ENCODE data around the gene ADAM15.

The ADAM15 gene

DNA sequence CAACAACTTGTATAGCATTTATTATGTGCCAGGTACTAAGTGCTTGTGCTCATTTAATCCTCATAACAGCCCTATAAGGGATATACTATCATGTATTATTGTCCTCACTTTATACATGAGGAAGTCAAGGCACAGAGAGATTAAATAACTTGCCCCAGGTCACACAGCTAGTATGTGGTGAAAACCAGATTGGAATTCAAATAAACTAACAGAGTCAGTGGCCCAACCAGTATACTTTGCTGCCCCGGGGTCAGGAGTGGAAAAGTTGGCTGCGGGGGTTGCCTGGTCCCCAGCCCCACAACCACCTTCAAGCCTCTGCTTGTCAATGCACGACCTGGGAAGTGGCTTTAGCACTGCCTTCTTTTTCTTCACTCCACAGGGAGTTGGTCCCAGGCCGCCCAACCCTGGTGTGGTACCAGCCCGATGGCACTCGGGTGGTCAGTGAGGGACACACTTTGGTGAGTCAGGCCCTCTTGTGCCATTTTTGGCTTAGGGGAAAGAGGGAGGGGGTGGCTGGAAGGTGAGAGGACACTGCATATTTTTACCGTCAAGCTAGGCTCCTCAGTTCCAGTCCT lies 2.5 kb downstream of the ADAM15 start:
- H3F3A ChIP-seq (ENCODE audit: low read depth): no peaks in the 10 kb centered on the region
- no peaks in the 10 kb centered on the region for H4K20me1 ChIP-seq (ENCODE audit: insufficient read depth, low read length, poor library complexity, severe bottlenecking)
- H3K9me2 ChIP-seq (replicated peaks; ENCODE audit: low read depth, low read length): no peaks in the 10 kb centered on the region
- no peaks in the 10 kb centered on the region for H3K27me3 ChIP-seq (ENCODE audit: insufficient read depth, low read length, poor library complexity, severe bottlenecking)
- H3K36me3 ChIP-seq (ENCODE audit: insufficient read depth, low read length): no peaks in the 10 kb centered on the region
- no peak overlapping the region for H2AFZ ChIP-seq (ENCODE audit: low read length)
- H3K79me2 ChIP-seq (ENCODE audit: insufficient read depth, low read length): no peaks in the 10 kb centered on the region; the same call in 1 of the 2 replicates
- no peaks in the 10 kb centered on the region for H3K9me3 ChIP-seq (ENCODE audit: insufficient read depth, low read depth, low read length)
- peak overlapping the region; percentile 86 for H3K4me2 ChIP-seq (ENCODE audit: low read depth, low read length, poor library complexity, severe bottlenecking)
- H3K4me3 ChIP-seq (ENCODE audit: low read length, poor library complexity, severe bottlenecking): peak overlapping the region; percentile 79
- TF ChIP-seq, protein P1, sequence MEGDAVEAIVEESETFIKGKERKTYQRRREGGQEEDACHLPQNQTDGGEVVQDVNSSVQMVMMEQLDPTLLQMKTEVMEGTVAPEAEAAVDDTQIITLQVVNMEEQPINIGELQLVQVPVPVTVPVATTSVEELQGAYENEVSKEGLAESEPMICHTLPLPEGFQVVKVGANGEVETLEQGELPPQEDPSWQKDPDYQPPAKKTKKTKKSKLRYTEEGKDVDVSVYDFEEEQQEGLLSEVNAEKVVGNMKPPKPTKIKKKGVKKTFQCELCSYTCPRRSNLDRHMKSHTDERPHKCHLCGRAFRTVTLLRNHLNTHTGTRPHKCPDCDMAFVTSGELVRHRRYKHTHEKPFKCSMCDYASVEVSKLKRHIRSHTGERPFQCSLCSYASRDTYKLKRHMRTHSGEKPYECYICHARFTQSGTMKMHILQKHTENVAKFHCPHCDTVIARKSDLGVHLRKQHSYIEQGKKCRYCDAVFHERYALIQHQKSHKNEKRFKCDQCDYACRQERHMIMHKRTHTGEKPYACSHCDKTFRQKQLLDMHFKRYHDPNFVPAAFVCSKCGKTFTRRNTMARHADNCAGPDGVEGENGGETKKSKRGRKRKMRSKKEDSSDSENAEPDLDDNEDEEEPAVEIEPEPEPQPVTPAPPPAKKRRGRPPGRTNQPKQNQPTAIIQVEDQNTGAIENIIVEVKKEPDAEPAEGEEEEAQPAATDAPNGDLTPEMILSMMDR (conservative IDR thresholded peaks at IDR 0.05; ENCODE audit: low read length): no peak
- no peak for TF ChIP-seq EZH2phosphoT487 (IDR thresholded peaks at IDR 0.05; ENCODE audit: borderline replicate concordance)
- peak overlapping the region; percentile 71 for H3K9ac ChIP-seq (ENCODE audit: low read depth, low read length, poor library complexity, severe bottlenecking)
- peaks cover 23% of the 10 kb centered on the region for H3K4me1 ChIP-seq (ENCODE audit: insufficient read depth, low read length, poor library complexity, severe bottlenecking)

DNA sequence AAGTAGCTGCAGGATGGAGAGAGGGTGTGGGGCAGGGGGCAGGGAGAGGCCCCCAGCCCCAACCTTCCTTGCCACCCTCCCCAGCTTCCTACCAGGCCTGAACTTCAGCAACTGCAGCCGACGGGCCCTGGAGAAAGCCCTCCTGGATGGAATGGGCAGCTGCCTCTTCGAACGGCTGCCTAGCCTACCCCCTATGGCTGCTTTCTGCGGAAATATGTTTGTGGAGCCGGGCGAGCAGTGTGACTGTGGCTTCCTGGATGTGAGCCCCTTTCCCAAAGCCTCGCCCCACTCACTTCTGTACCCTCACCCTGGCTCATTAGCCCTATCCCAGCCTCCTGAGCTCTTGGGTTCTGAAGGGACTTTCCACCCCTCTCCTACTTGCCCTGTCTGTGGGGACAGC lies 6.0 kb downstream of the ADAM15 start:
- Histone ChIP-seq H3K9me3 (ENCODE audit: insufficient read depth, low read depth, low read length) (no peaks in the 10 kb centered on the region), H3K4me3 (ENCODE audit: low read length, poor library complexity, severe bottlenecking) (no peak overlapping the region), H4K20me1 (ENCODE audit: insufficient read depth, low read length, poor library complexity, severe bottlenecking) (no peaks in the 10 kb centered on the region), H3K9me2 (replicated peaks; ENCODE audit: low read depth, low read length) (no peaks in the 10 kb centered on the region), H3K9ac (ENCODE audit: low read depth, low read length, poor library complexity, severe bottlenecking) (no peak overlapping the region), H3K27me3 (ENCODE audit: insufficient read depth, low read length, poor library complexity, severe bottlenecking) (no peaks in the 10 kb centered on the region), H3K79me2 (ENCODE audit: insufficient read depth, low read length) (no peaks in the 10 kb centered on the region; the same call in 1 of the 2 replicates), H3K4me2 (ENCODE audit: low read depth, low read length, poor library complexity, severe bottlenecking) (no peak overlapping the region), H3K4me1 (ENCODE audit: insufficient read depth, low read length, poor library complexity, severe bottlenecking) (peaks cover 26% of the 10 kb centered on the region), H2AFZ (ENCODE audit: low read length) (no peak overlapping the region), H3F3A (ENCODE audit: low read depth) (no peaks in the 10 kb centered on the region), H3K36me3 (ENCODE audit: insufficient read depth, low read length) (no peaks in the 10 kb centered on the region)
- TF ChIP-seq, protein P1 (conservative IDR thresholded peaks at IDR 0.05; ENCODE audit: low read length): no peak

DNA sequence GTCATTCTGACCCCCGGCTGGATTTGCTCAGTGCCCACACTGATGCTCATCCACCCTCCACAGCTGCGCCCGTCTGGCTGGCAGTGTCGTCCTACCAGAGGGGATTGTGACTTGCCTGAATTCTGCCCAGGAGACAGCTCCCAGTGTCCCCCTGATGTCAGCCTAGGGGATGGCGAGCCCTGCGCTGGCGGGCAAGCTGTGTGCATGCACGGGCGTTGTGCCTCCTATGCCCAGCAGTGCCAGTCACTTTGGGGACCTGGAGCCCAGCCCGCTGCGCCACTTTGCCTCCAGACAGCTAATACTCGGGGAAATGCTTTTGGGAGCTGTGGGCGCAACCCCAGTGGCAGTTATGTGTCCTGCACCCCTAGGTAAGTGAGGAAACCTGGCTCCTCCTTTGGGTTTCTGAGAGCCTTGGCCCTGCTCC lies 6.7 kb downstream of the ADAM15 start:
- H3K4me1 ChIP-seq (ENCODE audit: insufficient read depth, low read length, poor library complexity, severe bottlenecking): peaks cover 25% of the 10 kb centered on the region
- no peak overlapping the region for H3K4me2 ChIP-seq (ENCODE audit: low read depth, low read length, poor library complexity, severe bottlenecking)
- H3K79me2 ChIP-seq (ENCODE audit: insufficient read depth, low read length): no peaks in the 10 kb centered on the region; the same call in 1 of the 2 replicates
- H3K9me2 ChIP-seq (replicated peaks; ENCODE audit: low read depth, low read length): no peaks in the 10 kb centered on the region
- H3K27me3 ChIP-seq (ENCODE audit: insufficient read depth, low read length, poor library complexity, severe bottlenecking): no peaks in the 10 kb centered on the region
- no peak overlapping the region for H3K9ac ChIP-seq (ENCODE audit: low read depth, low read length, poor library complexity, severe bottlenecking)
- H3K36me3 ChIP-seq (ENCODE audit: insufficient read depth, low read length): no peaks in the 10 kb centered on the region
- no peaks in the 10 kb centered on the region for H3F3A ChIP-seq (ENCODE audit: low read depth)
- no peaks in the 10 kb centered on the region for H3K9me3 ChIP-seq (ENCODE audit: insufficient read depth, low read depth, low read length)
- no peak overlapping the region for H3K4me3 ChIP-seq (ENCODE audit: low read length, poor library complexity, severe bottlenecking)
- no peaks in the 10 kb centered on the region for H4K20me1 ChIP-seq (ENCODE audit: insufficient read depth, low read length, poor library complexity, severe bottlenecking)
- no peak overlapping the region for H2AFZ ChIP-seq (ENCODE audit: low read length)
- TF ChIP-seq, protein P1 (conservative IDR thresholded peaks at IDR 0.05; ENCODE audit: low read length): peak; percentile 25; the same call in 1 of the 2 replicates
- TF ChIP-seq EZH2phosphoT487 (IDR thresholded peaks at IDR 0.05; ENCODE audit: borderline replicate concordance): no peak

Data from Loucy (cell line).